ENCODE results near the gene FAM72B. TPM values are rescaled to one million over a fixed set of nuclear protein-coding genes. Genes with fewer than 3 reads are reported as not detected.
A peak's percentile ranks its signal among the peaks of the same experiment; 100 is the strongest.
"Not testable (repeated sequence)": the region's sequence is repeated elsewhere in the genome, so short reads cannot be mapped to it uniquely, and the experiment has no call there.

The FAM72B gene
- total RNA-seq, result 1 to 10 TPM in 1 of 2 donors, not detected in 1; 1.3 TPM
- long read RNA-seq, partial matches to known transcripts, result 0 of 1 reads
- long read RNA-seq, other reads (novel, unspliced or antisense), result 0 of 1 reads

DNA sequence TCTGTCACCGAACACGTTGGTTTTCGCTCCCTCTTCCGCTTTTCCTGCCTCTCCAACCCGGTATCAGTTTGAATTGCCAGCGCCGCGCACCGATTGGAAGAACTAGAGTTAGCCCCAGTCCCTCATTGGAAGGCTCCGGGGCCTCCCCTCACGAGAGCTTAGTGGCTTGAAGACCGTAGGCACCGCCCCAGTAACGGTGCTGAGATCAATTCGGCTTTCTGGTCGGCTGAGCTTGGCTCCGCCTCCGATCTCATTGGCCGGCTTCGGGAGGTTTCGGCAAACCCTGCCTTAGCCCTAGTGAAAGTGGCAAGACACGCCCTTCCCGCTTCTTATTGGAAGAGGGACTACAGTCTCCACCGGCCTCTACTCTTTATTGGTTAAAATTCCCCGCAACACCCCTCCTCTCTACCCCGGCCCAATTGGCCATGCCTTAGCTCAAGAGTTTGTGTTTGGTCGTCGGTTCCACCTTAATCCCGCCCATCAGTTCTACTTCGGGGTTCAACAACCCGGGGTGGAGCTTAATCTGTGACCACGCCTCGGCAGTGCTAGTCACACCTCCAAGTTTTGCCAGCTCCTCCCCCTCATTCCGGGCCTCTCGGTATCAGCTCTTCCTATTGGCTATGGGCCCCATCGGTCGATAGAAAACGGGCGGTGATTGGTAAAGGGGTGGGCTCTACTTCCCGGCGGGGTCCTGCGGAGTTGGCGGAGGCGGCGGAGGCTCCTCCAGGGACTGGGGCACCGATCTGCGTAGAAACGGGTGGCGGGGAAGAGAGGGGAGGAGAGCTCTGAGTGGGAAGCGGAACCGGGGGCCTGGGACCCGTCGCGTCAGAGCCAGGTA is at the start of gene FAM72B, which contains the start of gene SRGAP2C:
Gene FAM72B, minus strand, starts transcription at position 51 of the 838 bp plus-strand sequence. CDS start 851 bp downstream, outside the sequence.
Gene SRGAP2C, plus strand, starts transcription at position 686 of the 838 bp plus-strand sequence. CDS start 2,472 bp downstream, outside the sequence.
- ATAC-seq, result peak; percentile 85
- intact Hi-C loops (cut with DNase I, micrococcal nuclease), result not testable (repeated sequence)
- DNase-seq, result peak; percentile 86 to 96

- intact Hi-C loops (cut with DNase I, micrococcal nuclease); DNase-seq; ATAC-seq: not testable (repeated sequence)
These were observed 48.4 kb upstream of the FAM72B start for GRCh38 chr1:121232445-121233125.

DNA sequence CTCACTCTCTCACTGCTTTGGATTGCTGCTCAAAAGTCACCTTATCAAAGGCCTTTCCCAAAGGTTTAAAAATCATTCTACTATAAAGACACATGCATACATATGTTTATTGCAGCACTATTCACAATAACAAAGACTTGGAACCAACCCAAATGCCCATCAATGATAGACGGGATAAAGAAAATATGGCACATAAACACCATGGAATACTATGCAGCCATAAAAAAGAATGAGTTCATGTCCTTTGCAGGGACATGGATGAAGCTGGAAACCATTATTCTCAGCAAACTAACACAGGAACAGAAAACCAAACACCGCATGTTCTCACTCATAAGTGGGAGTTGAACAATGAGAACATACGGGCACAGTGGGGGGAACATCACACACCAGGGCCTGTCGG is 46.5 kb upstream of the FAM72B start:
- DNase-seq; ATAC-seq; intact Hi-C loops (cut with DNase I, micrococcal nuclease): not testable (repeated sequence)

- ATAC-seq; DNase-seq; intact Hi-C loops (cut with DNase I, micrococcal nuclease): not testable (repeated sequence)
These were observed 43.6 kb upstream of the FAM72B start for GRCh38 chr1:121227544-121228330.

GRCh38 chr1:121226925-121227324 is 42.8 kb upstream of the FAM72B start:
- intact Hi-C loops (cut with DNase I, micrococcal nuclease); ATAC-seq; DNase-seq: not testable (repeated sequence)

DNA sequence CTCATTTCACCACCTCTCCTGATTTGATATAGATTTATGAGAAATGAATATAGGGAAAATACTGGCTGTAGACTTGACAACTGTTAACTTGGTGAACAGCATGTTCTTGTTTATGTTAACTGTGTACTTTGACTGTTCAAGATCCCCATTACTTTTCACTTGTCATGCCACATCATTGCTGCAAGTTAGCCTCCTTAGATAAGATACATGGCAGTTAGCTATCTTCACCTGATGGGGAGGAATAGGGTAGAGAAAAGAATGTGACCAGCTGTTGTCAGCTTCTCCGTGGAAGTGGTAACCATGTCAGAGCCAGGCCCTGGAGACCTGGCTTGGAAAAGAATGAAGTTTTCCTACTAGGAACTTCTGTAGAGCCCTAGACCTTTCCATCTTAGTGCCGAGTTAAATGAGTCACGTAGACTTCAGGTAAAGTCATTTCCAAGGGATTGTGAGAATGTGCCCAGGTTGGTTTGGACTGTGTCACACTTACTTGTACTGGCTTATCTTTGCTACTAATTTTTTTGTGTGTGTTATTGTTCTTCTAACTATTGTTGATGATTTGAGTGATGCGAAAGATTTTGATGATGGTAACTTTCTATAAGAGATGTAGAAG is 42.3 kb upstream of the FAM72B start:
- ATAC-seq; DNase-seq; intact Hi-C loops (cut with DNase I, micrococcal nuclease): not testable (repeated sequence)

- DNase-seq; intact Hi-C loops (cut with DNase I, micrococcal nuclease); ATAC-seq: not testable (repeated sequence)
These were observed 40.6 kb upstream of the FAM72B start for GRCh38 chr1:121224714-121225113.

DNA sequence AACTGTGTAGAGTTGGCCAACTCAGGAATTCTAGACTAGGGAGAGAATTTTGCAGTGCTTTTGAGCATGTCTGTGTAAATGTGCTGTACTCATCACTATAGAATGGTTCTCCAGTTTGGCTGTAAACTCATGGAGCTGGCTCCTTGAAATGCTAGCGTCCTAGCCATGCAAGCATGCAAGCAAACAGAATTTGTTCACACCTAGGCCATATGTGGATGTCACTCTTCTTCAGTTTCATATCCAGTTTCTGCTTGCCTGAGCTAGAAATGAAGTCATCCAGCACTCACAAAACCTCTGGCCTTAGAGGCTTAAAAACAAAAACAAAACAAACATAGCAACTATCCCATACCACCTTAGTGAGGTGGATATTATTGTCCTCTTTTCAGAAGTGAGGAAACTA is 37.6 kb upstream of the FAM72B start:
- ATAC-seq; intact Hi-C loops (cut with DNase I, micrococcal nuclease); DNase-seq: not testable (repeated sequence)

GRCh38 chr1:121216676-121217075 is 32.5 kb upstream of the FAM72B start:
- ATAC-seq; DNase-seq; intact Hi-C loops (cut with DNase I, micrococcal nuclease): not testable (repeated sequence)

DNA sequence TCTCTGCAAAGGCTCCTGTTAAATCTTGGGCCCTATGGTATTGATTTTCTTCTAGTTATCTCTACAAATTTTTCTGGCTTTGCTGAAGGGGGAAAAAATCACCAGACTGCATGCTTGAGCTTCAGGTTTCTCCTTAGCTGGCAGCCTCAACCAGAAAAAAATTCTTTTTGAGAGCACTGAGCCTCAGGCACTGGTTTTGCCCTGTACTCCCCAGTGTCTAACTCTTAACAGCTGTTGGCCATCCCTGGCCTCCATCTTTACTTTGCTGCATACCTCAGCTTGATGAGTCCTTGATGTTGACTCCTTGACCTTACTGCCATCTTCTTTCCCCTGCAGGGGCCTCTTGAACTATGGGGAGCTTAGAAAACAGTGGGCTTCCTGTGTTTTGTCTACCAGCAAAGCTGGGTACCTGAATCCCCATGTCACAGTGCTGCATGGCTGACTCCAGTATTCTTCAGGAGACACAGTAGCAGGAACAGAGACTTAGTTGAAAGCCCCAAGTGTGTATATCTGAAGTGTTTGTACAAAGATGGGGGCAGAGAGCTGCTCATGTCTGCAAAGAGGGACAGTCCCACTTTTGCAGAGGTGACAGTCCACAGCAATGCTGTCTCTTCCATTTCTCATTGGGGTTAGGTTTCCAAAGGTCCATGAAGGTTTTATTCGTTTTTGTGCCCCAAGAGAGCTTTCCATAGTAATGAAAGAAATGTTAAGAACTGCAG is 31.7 kb upstream of the FAM72B start:
- intact Hi-C loops (cut with DNase I, micrococcal nuclease); ATAC-seq; DNase-seq: not testable (repeated sequence)

- peak; percentile 40 for ATAC-seq
- DNase-seq; intact Hi-C loops (cut with DNase I, micrococcal nuclease): not testable (repeated sequence)
These were observed 30.5 kb upstream of the FAM72B start for GRCh38 chr1:121214544-121215156.

DNA sequence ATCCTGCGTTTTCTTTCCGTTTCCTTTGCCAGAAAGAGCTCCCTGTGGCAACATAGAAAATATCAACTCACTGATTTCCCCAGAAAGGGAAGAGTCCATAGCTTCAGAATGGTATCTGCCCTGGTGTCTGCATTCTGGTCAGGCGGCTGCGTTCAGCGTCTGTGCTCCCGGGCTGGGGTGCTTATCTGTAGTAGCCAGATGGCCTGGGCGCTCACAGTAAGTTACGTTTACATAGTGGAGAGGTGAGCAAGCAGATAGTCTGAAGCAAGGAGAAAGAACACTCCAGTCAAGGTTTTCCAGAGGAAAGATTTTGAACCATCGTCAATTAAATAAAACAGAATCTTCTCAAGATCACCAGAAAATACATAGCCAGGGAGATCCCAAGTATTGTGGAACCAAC is 29.4 kb upstream of the FAM72B start:
- intact Hi-C loops (cut with DNase I, micrococcal nuclease); ATAC-seq; DNase-seq: not testable (repeated sequence)

GRCh38 chr1:121210778-121211177 is 26.6 kb upstream of the FAM72B start:
- intact Hi-C loops (cut with DNase I, micrococcal nuclease); DNase-seq; ATAC-seq: not testable (repeated sequence)

GRCh38 chr1:121208375-121208774 is 24.2 kb upstream of the FAM72B start:
- DNase-seq; intact Hi-C loops (cut with DNase I, micrococcal nuclease); ATAC-seq: not testable (repeated sequence)

DNA sequence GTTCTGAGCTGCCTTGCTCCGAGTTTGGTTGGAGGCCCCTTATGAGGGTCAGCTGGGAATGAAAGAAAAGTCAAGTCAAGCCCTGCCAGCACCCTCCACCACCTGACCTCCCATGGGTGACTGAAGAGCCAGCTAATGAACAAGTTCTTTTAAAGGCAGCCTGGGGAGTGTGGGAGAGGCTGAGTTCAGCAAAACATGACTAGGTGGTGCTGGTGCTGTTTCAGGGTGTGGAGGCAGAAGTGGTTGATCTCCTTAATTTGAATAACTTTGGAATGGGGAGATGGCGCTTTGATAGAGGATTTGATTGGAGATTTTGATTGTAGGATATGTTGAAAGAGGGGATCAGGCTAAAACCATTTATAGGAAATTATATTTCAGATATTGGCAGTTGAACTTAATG is 23.2 kb upstream of the FAM72B start:
- ATAC-seq; DNase-seq; intact Hi-C loops (cut with DNase I, micrococcal nuclease): not testable (repeated sequence)

DNA sequence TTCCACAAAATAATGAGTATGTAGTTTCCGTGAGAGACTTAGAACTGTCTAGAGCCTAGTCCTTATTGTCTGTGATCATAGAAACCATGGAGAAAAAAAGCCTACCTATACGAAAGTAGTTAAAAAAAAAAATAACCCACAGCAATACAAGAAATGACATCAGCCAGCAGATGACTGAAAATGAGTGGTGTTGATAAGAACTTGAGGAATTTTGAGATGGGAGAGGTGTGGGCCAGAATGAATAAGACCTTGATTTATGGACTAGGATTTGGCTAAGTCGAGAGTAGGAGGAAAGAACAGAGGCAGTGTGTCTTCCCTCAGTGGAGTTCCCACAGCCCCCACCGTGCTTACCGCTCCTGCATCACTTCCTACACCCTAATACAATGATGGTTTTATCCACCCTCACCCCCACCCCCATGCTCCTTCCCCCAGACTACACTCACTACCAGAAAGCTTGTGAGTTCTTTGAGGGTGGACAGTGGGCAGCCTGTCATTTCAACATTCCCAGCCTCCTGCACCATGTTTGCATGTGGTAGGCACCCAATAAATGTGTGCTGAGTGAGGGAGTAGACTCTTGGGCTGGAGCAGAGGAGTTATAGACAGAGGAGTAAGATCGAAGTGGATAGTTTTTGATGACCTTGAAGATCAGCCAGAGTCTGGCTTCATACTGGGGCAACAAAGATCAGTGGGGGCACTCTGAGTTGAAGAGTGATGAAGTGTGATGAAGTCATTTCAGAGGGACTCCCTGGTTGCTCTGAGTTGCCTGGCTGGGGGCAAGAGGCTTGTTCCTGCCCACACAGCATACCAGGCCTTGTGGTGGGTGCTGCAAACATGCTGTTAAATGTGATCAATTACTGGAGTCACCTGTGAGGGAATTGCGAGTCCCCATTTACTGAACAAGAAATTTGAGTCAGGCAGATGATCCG is 21.9 kb upstream of the FAM72B start:
- intact Hi-C loops (cut with DNase I, micrococcal nuclease); DNase-seq; ATAC-seq: not testable (repeated sequence)
